Measurements from ENCODE around the gene TREML1. TPM values are rescaled to one million over a fixed set of nuclear protein-coding genes. Genes with fewer than 3 reads are reported as not detected.

Gene TREML1
- total and polyA plus RNA-seq, 2 of the 4 experiments (the other 2 are of a cell fraction): not detected

DNA sequence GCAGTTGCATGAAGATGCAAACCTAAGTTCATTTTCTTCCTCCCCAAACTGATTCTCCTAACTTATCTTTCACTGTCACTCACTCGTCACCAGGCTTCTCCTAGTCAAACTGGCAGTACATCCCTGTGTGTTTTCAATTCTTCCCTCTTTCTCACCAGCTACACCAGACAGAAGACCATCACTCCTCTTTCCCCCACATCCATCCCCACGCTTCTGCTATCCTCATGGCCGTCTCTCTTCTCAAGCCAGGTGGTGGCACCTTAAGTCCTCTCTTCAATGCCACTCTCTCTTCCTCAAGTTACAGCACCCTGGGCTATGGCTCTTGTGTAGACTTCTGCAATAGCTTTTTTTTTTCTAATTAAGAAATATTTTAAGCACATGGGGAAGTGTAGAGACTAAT is 23.1 kb upstream of the TREML1 start:
- H2BK5ac ChIP-seq (ENCODE audit: low read depth, low read length, poor library complexity, severe bottlenecking): no peak overlapping the region
- H3K9me1 ChIP-seq (ENCODE audit: insufficient read depth, low read length): no peaks in the 10 kb centered on the region
- H3K9ac ChIP-seq (ENCODE audit: low read depth, low read length): no peak overlapping the region
- H3K27ac ChIP-seq (ENCODE audit: insufficient read depth, low read length): no peak overlapping the region
- H2BK120ac ChIP-seq (ENCODE audit: low read depth, low read length): no peak overlapping the region
- no peaks in the 10 kb centered on the region for H3K36me3 ChIP-seq (ENCODE audit: control insufficient read depth, insufficient read depth, low read length)
- H3K9me3 ChIP-seq (ENCODE audit: control insufficient read depth, insufficient read depth, low read length): no peaks in the 10 kb centered on the region
- in situ Hi-C loops (cut with MboI; ENCODE audit: low sequenced_read_pairs) (no loop called here), intact Hi-C loops (cut with micrococcal nuclease) (no loop called here), dilution Hi-C loops (cut with HindIII; ENCODE audit: low sequenced_read_pairs, unreplicated experiment) (no loop called here)
- ChIA-PET CTCF (interaction anchor here (0.9 kb wide), 1 partner anchor 85 kb away, joined by 5 read pairs; no protein-coding TSS in a partner anchor), POLR2A (ENCODE audit: unreplicated experiment) (no interaction called here)
- H3K27me3 ChIP-seq (ENCODE audit: control insufficient read depth, insufficient read depth, low read length): peaks cover 5% of the 10 kb centered on the region
- H4K5ac ChIP-seq (ENCODE audit: low read depth, low read length): no peak overlapping the region
- no peak overlapping the region for H4K8ac ChIP-seq (ENCODE audit: low read depth in 2 of 2, low read length in 2 of 2)
- H3K18ac ChIP-seq (ENCODE audit: low read depth, low read length): no peak overlapping the region
- H3K4me3 ChIP-seq (ENCODE audit: insufficient read depth, low read depth, low read length): no peak overlapping the region
- no peak overlapping the region for H3K14ac ChIP-seq (replicated peaks; ENCODE audit: low read depth, low read length)
- no peak overlapping the region for H2AK5ac ChIP-seq (ENCODE audit: low read depth, low read length)
- WGBS, 2 experiments (ENCODE audit: extremely low coverage in 2 of 2, insufficient read length in 1 of 2): 40% methylated on average over 1 of the region's 3 CpGs; no CpG with 5 or more reads in 1 of the 2 experiments
- no peaks in the 10 kb centered on the region for H4K20me1 ChIP-seq (ENCODE audit: insufficient read depth, low read length)
- H2BK20ac ChIP-seq (ENCODE audit: low read depth, low read length): no peak overlapping the region
- DNase-seq: no peak
- H2AK9ac ChIP-seq (replicated peaks; ENCODE audit: low read depth, low read length, poor library complexity): no peak overlapping the region
- no peak for ATAC-seq (ENCODE audit: low read depth)
- H2BK15ac ChIP-seq (ENCODE audit: low read depth, low read length): no peak overlapping the region
- H3K4me1 ChIP-seq (ENCODE audit: control insufficient read depth, insufficient read depth, low read length): no peaks in the 10 kb centered on the region
- no TSS peak for BruUV-seq (replicated peaks)
- no peak overlapping the region for H3K56ac ChIP-seq (ENCODE audit: extremely low read depth, insufficient read depth, low read length)
- H2AFZ ChIP-seq (replicated peaks; ENCODE audit: low read length, poor library complexity): no peak overlapping the region
- H3K23ac ChIP-seq (ENCODE audit: low read depth, low read length): no peak overlapping the region
- no peak overlapping the region for H3K4me2 ChIP-seq (ENCODE audit: low read depth, low read length)
- no peak overlapping the region for H3K4ac ChIP-seq (ENCODE audit: low read depth, low read length)
- TF ChIP-seq NFE2L2 (IDR thresholded peaks at IDR 0.05; ENCODE audit: low read depth, low read length): no peak
- no peaks in the 10 kb centered on the region for H3K79me1 ChIP-seq (ENCODE audit: low read depth in 1 of 2, low read length in 2 of 2)
- no peak overlapping the region for H4K91ac ChIP-seq (ENCODE audit: insufficient read depth, low read depth, low read length)

Data from IMR-90 (cell line).